Thyroid gland (tissue), 4 donors: ENCODE results near the gene ACACB. TPM values are rescaled to one million over a fixed set of nuclear protein-coding genes. Genes with fewer than 3 reads are reported as not detected.

Experiments
- DNase-seq, 2 donors: peaks; one replicate each; pipeline ENCODE4 v3.0.0-alpha.2; 2019
- H3K27ac ChIP-seq, 3 donors: fragments of 200-600 bp; sonication (generic); 1 replicate in 2 of 3; 2 replicates in 1 of 3; pipeline ENCODE4 v1.5.1; 2016 to 2019; ENCODE audit warnings: mild to moderate bottlenecking in 1 of 3, moderate library complexity in 1 of 3
- H3K27me3 ChIP-seq: fragments of 200-600 bp; sonication (generic); one replicate; pipeline ENCODE4 v1.5.1; 2019
- H3K36me3 ChIP-seq, 2 donors: fragments of 200-600 bp; sonication (generic); one replicate each; pipeline ENCODE4 v1.5.1; 2016 to 2019
- H3K4me1 ChIP-seq, 2 donors: fragments of 200-600 bp; sonication (generic); one replicate each; pipeline ENCODE4 v1.5.1; 2017 to 2019
- H3K4me3 ChIP-seq, 3 donors: fragments of 200-600 bp; sonication (generic); replicated peaks in 1 of 3; 1 replicate in 2 of 3; 2 replicates in 1 of 3; pipeline ENCODE4 v1.5.1; 2016; ENCODE audit warnings: mild to moderate bottlenecking in 1 of 3
- H3K9me3 ChIP-seq: fragments of 200-600 bp; sonication (generic); one replicate; pipeline ENCODE4 v1.5.1; 2017
- CTCF ChIP-seq, 6 experiments: fragments of 200-600 bp in 3 of 6; fragments of 450-650 bp in 3 of 6; sonication (generic) in 3 of 6; IDR thresholded peaks; one replicate each; pipeline ENCODE4 v1.5.1; 2016 to 2019; ENCODE audit warnings: antibody characterized with exemption in 6 of 6, mild to moderate bottlenecking in 2 of 6, inconsistent platforms in 1 of 6, moderate library complexity in 1 of 6
- POLR2A ChIP-seq, 2 donors: fragments of 450-650 bp; IDR thresholded peaks; one replicate each; pipeline ENCODE4 v1.6.1; 2017; ENCODE audit warnings: antibody characterized with exemption in 2 of 2, mild to moderate bottlenecking in 2 of 2, moderate library complexity in 1 of 2
- WGBS, 2 donors: methylation state at CpG; one replicate each; pipeline ENCODE4 v1.1.5; 2017; 5-methylcytosine and 5-hydroxymethylcytosine counted together
- intact Hi-C: fragments of 100-400 bp; cut with DNase I; formaldehyde crosslinking; loops from one replicate; pipeline ENCODE4 v1.15.1; 2023
- total RNA-seq, 4 donors: library from RNA; depleted of rRNA; stranded (reverse); fragments of >200 nt; gene quantifications; one replicate each; pipeline ENCODE4 v1.2.3, GENCODE V29; 2016

Gene ACACB
- total RNA-seq, 4 donors from 2014 or later, result 115 to 178 (median 140) TPM

GRCh38 chr12:109085590-109085989, 30.8 kb upstream of the ACACB start:
- Histone ChIP-seq H3K36me3 (peaks cover 50 to 62% of the 10 kb centered on the region in 2 donors), H3K4me1 (no peaks in the 10 kb centered on the region), H3K27ac (no peak overlapping the region), H3K9me3 (no peaks in the 10 kb centered on the region), H3K4me3 (no peak overlapping the region), H3K27me3 (no peaks in the 10 kb centered on the region)
- WGBS, 2 donors, result 93 to 95% methylated on average over 9 to 11 of the region's 11 CpGs
- intact Hi-C loops, result no loop called here
- DNase-seq, result no peak
- TF ChIP-seq CTCF (IDR thresholded peaks at IDR 0.05) (no peak), POLR2A (IDR thresholded peaks at IDR 0.05) (no peak)

- no peaks in the 10 kb centered on the region for H3K9me3 ChIP-seq
- no peak overlapping the region for H3K27ac ChIP-seq
- intact Hi-C loops, result no loop called here
- no peak for DNase-seq
- peaks cover 5 to 12% of the 10 kb centered on the region in 2 donors for H3K4me1 ChIP-seq
- H3K36me3 ChIP-seq, result peaks cover 42 to 55% of the 10 kb centered on the region in 2 donors
- H3K27me3 ChIP-seq, result no peaks in the 10 kb centered on the region
- TF ChIP-seq CTCF (IDR thresholded peaks at IDR 0.05), result no peak
- no peak for TF ChIP-seq POLR2A (IDR thresholded peaks at IDR 0.05)
- 79 to 85% methylated on average over 2 to 5 of the region's 5 CpGs for WGBS, 2 donors
- H3K4me3 ChIP-seq, result no peak overlapping the region
Measured at GRCh38 chr12:109087250-109087649, 29.1 kb upstream of the ACACB start.

DNA sequence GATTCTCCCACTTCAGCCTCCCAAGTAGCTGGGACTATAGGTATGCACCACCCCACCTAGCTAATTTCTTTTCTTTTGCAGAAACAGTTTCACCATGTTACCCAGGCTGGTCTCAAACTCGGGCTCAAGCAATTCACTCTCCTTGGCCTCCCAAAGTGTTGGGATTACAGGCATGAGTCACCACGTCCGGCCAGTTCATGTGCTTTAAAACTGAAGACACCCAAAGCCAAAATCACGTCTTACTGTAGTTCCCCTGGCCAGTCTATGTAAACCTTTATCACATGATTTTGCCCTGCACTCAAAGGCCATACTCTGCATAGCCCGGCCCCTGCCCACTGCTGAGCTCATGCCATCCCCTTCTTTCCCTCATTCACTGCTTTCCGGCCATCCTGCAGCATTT, 27.6 kb upstream of the ACACB start:
- intact Hi-C loops, result no loop called here
- Histone ChIP-seq H3K36me3 (peaks cover 28 to 41% of the 10 kb centered on the region in 2 donors), H3K27ac (no peak overlapping the region), H3K4me1 (peaks cover 13 to 25% of the 10 kb centered on the region in 2 donors), H3K27me3 (no peaks in the 10 kb centered on the region), H3K4me3 (no peak overlapping the region), H3K9me3 (no peaks in the 10 kb centered on the region)
- DNase-seq, result no peak
- TF ChIP-seq POLR2A (IDR thresholded peaks at IDR 0.05) (no peak), CTCF (IDR thresholded peaks at IDR 0.05) (no peak)
- 90 to 93% methylated on average over 6 of the region's 6 CpGs for WGBS, 2 donors

DNA sequence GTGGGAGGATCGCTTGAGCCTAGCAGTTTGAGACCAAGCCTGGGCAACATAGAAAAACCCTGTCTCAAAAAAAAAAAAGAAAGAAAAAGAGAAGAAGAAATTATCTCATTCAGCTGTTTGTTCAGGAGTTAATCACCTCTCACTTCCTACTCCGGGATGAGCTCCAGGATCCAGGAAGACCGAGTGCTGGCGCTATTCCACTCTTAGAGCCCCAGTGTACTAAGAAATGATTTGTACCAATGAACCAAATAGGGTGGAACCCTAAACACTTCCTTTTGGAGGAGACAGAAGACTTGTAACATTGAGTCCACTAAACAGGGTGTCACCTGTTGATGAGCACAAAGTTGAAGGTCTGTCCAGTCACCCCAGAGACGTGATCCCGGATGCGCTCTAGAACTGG, 26.7 kb upstream of the ACACB start:
- 92% methylated on average over 7 of the region's 7 CpGs for WGBS, 2 donors
- Histone ChIP-seq H3K36me3 (peaks cover 23 to 38% of the 10 kb centered on the region in 2 donors), H3K27me3 (no peaks in the 10 kb centered on the region), H3K4me3 (no peak overlapping the region), H3K27ac (no peak overlapping the region), H3K4me1 (peaks cover 13 to 26% of the 10 kb centered on the region in 2 donors), H3K9me3 (no peaks in the 10 kb centered on the region)
- TF ChIP-seq POLR2A (IDR thresholded peaks at IDR 0.05) (no peak), CTCF (IDR thresholded peaks at IDR 0.05) (no peak)
- DNase-seq, result no peak
- intact Hi-C loops, result no loop called here

GRCh38 chr12:109092497-109093021, 23.8 kb upstream of the ACACB start:
- 47 to 67% methylated on average over 6 of the region's 6 CpGs for WGBS, 2 donors
- no peaks in the 10 kb centered on the region for H3K27me3 ChIP-seq
- peak overlapping the region; percentile 16 to 51 (median 29) for H3K4me3 ChIP-seq
- peak overlapping the region in 1 of 3 donors; percentile 49 for H3K27ac ChIP-seq
- intact Hi-C loops, result no loop called here
- H3K9me3 ChIP-seq, result no peaks in the 10 kb centered on the region
- DNase-seq, result no peak
- H3K36me3 ChIP-seq, result peaks cover 7 to 14% of the 10 kb centered on the region in 2 donors
- TF ChIP-seq POLR2A (IDR thresholded peaks at IDR 0.05), result no peak
- no peak for TF ChIP-seq CTCF (IDR thresholded peaks at IDR 0.05)
- H3K4me1 ChIP-seq, result peaks cover 16 to 30% of the 10 kb centered on the region in 2 donors
